ENCODE data around the gene KLHL41.
"Not testable (repeated sequence)": the region's sequence is repeated elsewhere in the genome, so short reads cannot be mapped to it uniquely, and the experiment has no call there.

The KLHL41 gene

GRCh38 chr2:169507698-169508097 is 1.8 kb upstream of the KLHL41 start:
- DNase-seq (ENCODE audit: insufficient read length, low spot score) = peak; percentile 55
- no peak for FAIRE-seq

- FAIRE-seq (no peak), DNase-seq (ENCODE audit: insufficient read length, low spot score) (no peak)
These were observed 453 bp downstream of the KLHL41 start for GRCh38 chr2:169509955-169510354.

- no peak for FAIRE-seq
These were observed 994 bp downstream of the KLHL41 start for GRCh38 chr2:169510496-169510895.

GRCh38 chr2:169511818-169512217 is 2.3 kb downstream of the KLHL41 start:
- DNase-seq (ENCODE audit: insufficient read length, low spot score) (no peak), FAIRE-seq (no peak)

More at GRCh38 chr2:169510496-169510895, 994 bp downstream of the KLHL41 start:
- DNase-seq (ENCODE audit: insufficient read length, low spot score) = no peak

- DNase-seq (ENCODE audit: insufficient read length, low spot score) = no peak
- no peak for FAIRE-seq
These were observed 3.0 kb downstream of the KLHL41 start for GRCh38 chr2:169512525-169512924.

- DNase-seq (ENCODE audit: insufficient read length, low spot score) (no peak), FAIRE-seq (no peak)
These were observed 3.6 kb downstream of the KLHL41 start for GRCh38 chr2:169513094-169513493.

- no peak for DNase-seq (ENCODE audit: insufficient read length, low spot score)
- FAIRE-seq = no peak
These were observed 4.4 kb downstream of the KLHL41 start for GRCh38 chr2:169513926-169514325.

- not testable (repeated sequence) for FAIRE-seq; DNase-seq (ENCODE audit: insufficient read length, low spot score)
These were observed 5.3 kb downstream of the KLHL41 start for GRCh38 chr2:169514758-169515157.

GRCh38 chr2:169516488-169516995 is 7.0 kb downstream of the KLHL41 start:
- FAIRE-seq; DNase-seq (ENCODE audit: insufficient read length, low spot score): not testable (repeated sequence)

- FAIRE-seq (no peak), DNase-seq (ENCODE audit: insufficient read length, low spot score) (no peak)
These were observed 11.4 kb downstream of the KLHL41 start for GRCh38 chr2:169520896-169521295.

GRCh38 chr2:169523681-169524080 is 14.2 kb downstream of the KLHL41 start:
- FAIRE-seq = no peak
- no peak for DNase-seq (ENCODE audit: insufficient read length, low spot score)

GRCh38 chr2:169525434-169525833 is 15.9 kb downstream of the KLHL41 start:
- FAIRE-seq = no peak
- DNase-seq (ENCODE audit: insufficient read length, low spot score) = no peak

- DNase-seq (ENCODE audit: insufficient read length, low spot score) (no peak), FAIRE-seq (no peak)
These were observed 16.9 kb downstream of the KLHL41 start for GRCh38 chr2:169526451-169526850.

- DNase-seq (ENCODE audit: insufficient read length, low spot score) (peak; percentile 44), FAIRE-seq (peak; percentile 95)
These were observed 18.8 kb downstream of the KLHL41 start for GRCh38 chr2:169528271-169528701.

- not testable (repeated sequence) for DNase-seq (ENCODE audit: insufficient read length, low spot score); FAIRE-seq
These were observed 30.0 kb downstream of the KLHL41 start for GRCh38 chr2:169539460-169539859.

- DNase-seq (ENCODE audit: insufficient read length, low spot score) = no peak
- no peak for FAIRE-seq
These were observed 30.6 kb downstream of the KLHL41 start for GRCh38 chr2:169540146-169540545.

GRCh38 chr2:169542433-169542832 is 32.9 kb downstream of the KLHL41 start:
- DNase-seq (ENCODE audit: insufficient read length, low spot score) (no peak), FAIRE-seq (no peak)

GRCh38 chr2:169546756-169547155 is 37.3 kb downstream of the KLHL41 start:
- no peak for DNase-seq (ENCODE audit: insufficient read length, low spot score)
- no peak for FAIRE-seq

GRCh38 chr2:169561364-169561763 is 51.9 kb downstream of the KLHL41 start:
- FAIRE-seq (no peak), DNase-seq (ENCODE audit: insufficient read length, low spot score) (no peak)

GRCh38 chr2:169562084-169562483 is 52.6 kb downstream of the KLHL41 start:
- FAIRE-seq; DNase-seq (ENCODE audit: insufficient read length, low spot score): not testable (repeated sequence)

GRCh38 chr2:169562519-169562918 is 53.0 kb downstream of the KLHL41 start:
- FAIRE-seq = no peak
- DNase-seq (ENCODE audit: insufficient read length, low spot score) = no peak

GRCh38 chr2:169565686-169566085 is 56.2 kb downstream of the KLHL41 start:
- DNase-seq (ENCODE audit: insufficient read length, low spot score) (no peak), FAIRE-seq (no peak)

- FAIRE-seq (no peak), DNase-seq (ENCODE audit: insufficient read length, low spot score) (no peak)
These were observed 60.4 kb downstream of the KLHL41 start for GRCh38 chr2:169569948-169570347.

Measured in HTR-8/SVneo (cell line).